Ishikawa (cell line): ENCODE results near the gene TAF3.

Experiments
- CEBPB ChIP-seq: IDR thresholded peaks from 2 replicates; pipeline ENCODE4 v1.6.1; 2012
- CREB1 ChIP-seq: IDR thresholded peaks from 2 replicates; pipeline ENCODE4 v1.6.1; 2012; ENCODE audit warnings: low read depth
- EGR1 ChIP-seq: IDR thresholded peaks from 2 replicates; pipeline ENCODE4 v1.6.1; 2012
- EP300 ChIP-seq: IDR thresholded peaks from 2 replicates; pipeline ENCODE4 v1.6.1; 2012; ENCODE audit warnings: borderline replicate concordance
- FOXM1 ChIP-seq: IDR thresholded peaks from 2 replicates; pipeline ENCODE4 v1.6.1; 2012; ENCODE audit warnings: low read depth, borderline replicate concordance
- MAX ChIP-seq: IDR thresholded peaks from 2 replicates; pipeline ENCODE4 v1.6.1; 2012
- NFIC ChIP-seq: IDR thresholded peaks from 2 replicates; pipeline ENCODE4 v1.6.1; 2012
- RAD21 ChIP-seq: IDR thresholded peaks from 2 replicates; pipeline ENCODE4 v1.6.1; 2012; ENCODE audit warnings: low read depth
- TAF1 ChIP-seq: IDR thresholded peaks from 2 replicates; pipeline ENCODE4 v1.6.1; 2012; ENCODE audit warnings: low read depth, mild to moderate bottlenecking
- TEAD4 ChIP-seq: IDR thresholded peaks from 2 replicates; pipeline ENCODE4 v1.6.1; 2012
- YY1 ChIP-seq: IDR thresholded peaks from 2 replicates; pipeline ENCODE4 v1.6.1; 2012; ENCODE audit warnings: low read depth
- ZBTB7A ChIP-seq: IDR thresholded peaks from 2 replicates; pipeline ENCODE4 v1.6.1; 2012; ENCODE audit warnings: low read depth

- TF ChIP-seq MAX (no peak), FOXM1 (no peak), CREB1 (no peak), EP300 (no peak), NFIC (no peak), EGR1 (no peak), TAF1 (no peak), RAD21 (no peak), ZBTB7A (no peak), YY1 (no peak), TEAD4 (no peak), CEBPB (no peak)
Measured at GRCh38 chr10:7913126-7913872, 95.0 kb downstream of the TAF3 start.
